IMR-90 (cell line): ENCODE results near the gene RSRC1. TPM values are rescaled to one million over a fixed set of nuclear protein-coding genes. Genes with fewer than 3 reads are reported as not detected.

Experiments
- ATAC-seq: fragments of 200-7000 bp; cut with Tn5 transposase; 2 replicates; pipeline ENCODE4 v1.9.1; 2020; ENCODE audit warnings: low read depth, mild to moderate bottlenecking, moderate library complexity
- BruUV-seq: library from RNA; stranded (reverse); fragments of 400-500 nt; replicated peaks from 2 replicates; lab custom pipeline; 2021; lab: Mats Ljungman, UMichigan
- CTCF ChIA-PET: fragments of 300-600 bp; formaldehyde crosslinking; extraction: SDS; loops from one replicate; lab custom pipeline; 2021; ENCODE audit warnings: antibody characterized with exemption; lab: Yijun Ruan, JAX
- POLR2A ChIA-PET: fragments of 300-600 bp; sonication (Branson Sonifier 250); formaldehyde crosslinking; loops from one replicate; lab custom pipeline; 2022; ENCODE audit warnings: antibody characterized with exemption; ENCODE audit not compliant: unreplicated experiment; lab: Charles Lee
- DNase-seq: peaks from one replicate; pipeline ENCODE4 v3.0.0; 2013
- H2AFZ ChIP-seq: replicated peaks from 2 replicates; pipeline ENCODE3; 2013; ENCODE audit warnings: low read length, mild to moderate bottlenecking; ENCODE audit not compliant: poor library complexity
- H2AK5ac ChIP-seq: 2 replicates; pipeline ENCODE4 v1.6.1; 2013; ENCODE audit warnings: low read depth, low read length, inconsistent platforms
- H2AK9ac ChIP-seq: replicated peaks from 2 replicates; pipeline ENCODE3; 2013; ENCODE audit warnings: mild to moderate bottlenecking, low read depth, low read length, moderate library complexity; ENCODE audit not compliant: poor library complexity
- H2BK120ac ChIP-seq: 2 replicates; pipeline ENCODE4 v1.6.1; 2013; ENCODE audit warnings: low read depth, low read length, inconsistent platforms
- H2BK15ac ChIP-seq: 3 replicates; pipeline ENCODE4 v1.6.1; 2013; ENCODE audit warnings: low read depth, low read length, inconsistent platforms
- H2BK20ac ChIP-seq: 2 replicates; pipeline ENCODE4 v1.6.1; 2013; ENCODE audit warnings: low read depth, mild to moderate bottlenecking, inconsistent platforms, low read length, moderate library complexity
- H2BK5ac ChIP-seq: 2 replicates; pipeline ENCODE4 v1.6.1; 2013; ENCODE audit warnings: mild to moderate bottlenecking, low read depth, low read length, inconsistent platforms; ENCODE audit not compliant: poor library complexity, severe bottlenecking
- H3K14ac ChIP-seq: replicated peaks from 2 replicates; pipeline ENCODE4 v1.6.1; 2013; ENCODE audit warnings: low read depth, low read length, inconsistent platforms
- H3K18ac ChIP-seq: 2 replicates; pipeline ENCODE4 v1.6.1; 2013; ENCODE audit warnings: low read depth, low read length, control low read depth
- H3K23ac ChIP-seq: 2 replicates; pipeline ENCODE4 v1.6.1; 2013; ENCODE audit warnings: low read depth, low read length, inconsistent platforms
- H3K27ac ChIP-seq: 2 replicates; pipeline ENCODE4 v1.5.1; 2013; ENCODE audit warnings: mild to moderate bottlenecking, control low read depth, low read length; ENCODE audit not compliant: insufficient read depth
- H3K27me3 ChIP-seq: 2 replicates; pipeline ENCODE4 v1.6.1; 2013; ENCODE audit warnings: low read length; ENCODE audit not compliant: control insufficient read depth, insufficient read depth
- H3K36me3 ChIP-seq: 2 replicates; pipeline ENCODE4 v1.6.1; 2013; ENCODE audit warnings: low read length, mixed read lengths; ENCODE audit not compliant: control insufficient read depth, insufficient read depth
- H3K4ac ChIP-seq: 2 replicates; pipeline ENCODE4 v1.6.1; 2013; ENCODE audit warnings: low read depth, low read length, inconsistent platforms
- H3K4me1 ChIP-seq: 2 replicates; pipeline ENCODE4 v1.6.1; 2013; ENCODE audit warnings: low read length, mixed read lengths; ENCODE audit not compliant: control insufficient read depth, insufficient read depth
- H3K4me2 ChIP-seq: 2 replicates; pipeline ENCODE4 v1.6.1; 2013; ENCODE audit warnings: low read depth, mild to moderate bottlenecking, control low read depth, low read length, moderate library complexity
- H3K4me3 ChIP-seq: 2 replicates; pipeline ENCODE4 v1.5.1; 2013; ENCODE audit warnings: low read depth, mild to moderate bottlenecking, control low read depth, low read length, moderate library complexity; ENCODE audit not compliant: insufficient read depth
- H3K56ac ChIP-seq: 2 replicates; pipeline ENCODE4 v1.6.1; 2013; ENCODE audit warnings: low read length, inconsistent platforms; ENCODE audit not compliant: insufficient read depth; ENCODE audit errors: extremely low read depth
- H3K79me1 ChIP-seq, 2 experiments: 2 replicates each; pipeline ENCODE4 v1.6.1; 2013; ENCODE audit warnings: low read length in 2 of 2, inconsistent platforms in 1 of 2, low read depth in 1 of 2
- H3K9ac ChIP-seq: 2 replicates; pipeline ENCODE4 v1.6.1; 2013; ENCODE audit warnings: low read depth, low read length, control low read depth
- H3K9me1 ChIP-seq: 2 replicates; pipeline ENCODE4 v1.6.1; 2013; ENCODE audit warnings: low read length, inconsistent platforms; ENCODE audit not compliant: insufficient read depth
- H3K9me3 ChIP-seq: 2 replicates; pipeline ENCODE4 v1.6.1; 2013; ENCODE audit warnings: low read length; ENCODE audit not compliant: control insufficient read depth, insufficient read depth
- H4K20me1 ChIP-seq: 2 replicates; pipeline ENCODE4 v1.6.1; 2013; ENCODE audit warnings: low read length, inconsistent platforms; ENCODE audit not compliant: insufficient read depth
- H4K5ac ChIP-seq: 2 replicates; pipeline ENCODE4 v1.6.1; 2013; ENCODE audit warnings: mild to moderate bottlenecking, low read depth, low read length, control low read depth
- H4K8ac ChIP-seq, 2 experiments: 2 replicates each; pipeline ENCODE4 v1.6.1; 2013; ENCODE audit warnings: low read depth in 2 of 2, low read length in 2 of 2, control low read depth in 1 of 2, inconsistent platforms in 1 of 2
- H4K91ac ChIP-seq: 2 replicates; pipeline ENCODE4 v1.6.1; 2013; ENCODE audit warnings: low read depth, low read length, inconsistent platforms; ENCODE audit not compliant: insufficient read depth
- FOS ChIP-seq: fragments of 150-350 bp; IDR thresholded peaks from 2 replicates; pipeline ENCODE4 v1.6.1; 2016; ENCODE audit warnings: low read depth, low read length
- MAFK ChIP-seq: IDR thresholded peaks from 2 replicates; pipeline ENCODE4 v1.6.1; 2012; ENCODE audit warnings: low read depth, low read length, improper control_type of control experiment
- RAD21 ChIP-seq: IDR thresholded peaks from 2 replicates; pipeline ENCODE4 v1.6.1; 2012; ENCODE audit warnings: low read length, improper control_type of control experiment
- RCOR1 ChIP-seq: IDR thresholded peaks from 2 replicates; pipeline ENCODE4 v1.6.1; 2012; ENCODE audit warnings: mild to moderate bottlenecking, low read length, improper control_type of control experiment; ENCODE audit not compliant: insufficient replicate concordance
- WGBS, 2 experiments: methylation state at CpG; one replicate each; pipeline versions ENCODE4 v1.1.5 to v1.1.7; 2013; ENCODE audit warnings: missing lambda C conversion rate in 2 of 2; ENCODE audit not compliant: insufficient read length in 1 of 2; ENCODE audit errors: extremely low coverage in 2 of 2; 5-methylcytosine and 5-hydroxymethylcytosine counted together
- dilution Hi-C: fragments of 300-500 bp; cut with HindIII; formaldehyde crosslinking; loops from one replicate; pipeline ENCODE4 v1.14.3; 2018; ENCODE audit warnings: low sequenced_read_pairs; ENCODE audit not compliant: unreplicated experiment
- in situ Hi-C: fragments of 300-500 bp; cut with MboI; formaldehyde crosslinking; loops from 3 replicates; pipeline ENCODE4 v1.14.3; 2019; ENCODE audit warnings: low sequenced_read_pairs, inconsistent platforms, mixed read lengths
- intact Hi-C: fragments of 100-400 bp; cut with micrococcal nuclease; formaldehyde crosslinking; loops from 2 replicates; pipeline ENCODE4 v1.10.0; 2022
- polyA plus RNA-seq, 3 experiments: library from polyadenylated mRNA; depleted of rRNA; stranded (reverse); fragments of >200 nt; gene quantifications; 2 replicates each; pipeline ENCODE4 v1.2.3, GENCODE V29; 2012; ENCODE audit warnings: low replicate concordance in 1 of 3
- total RNA-seq: library from RNA; depleted of rRNA; stranded (reverse); fragments of >200 nt; gene quantifications from 2 replicates; pipeline ENCODE4 v1.2.3, GENCODE V29; 2012

RSRC1 gene
- total and polyA plus RNA-seq, 2 of the 4 experiments (the other 2 are of a cell fraction): 3.8 to 41.8 TPM

- dilution Hi-C loops: no loop called here
- Histone ChIP-seq H4K8ac (no peak overlapping the region), H3K27ac (no peak overlapping the region), H3K9me1 (no peaks in the 10 kb centered on the region), H3K14ac (no peak overlapping the region), H2AK9ac (no peak overlapping the region), H3K79me1 (peaks cover 0 to 6% of the 10 kb centered on the region in 2 experiments; a peak in 1 of 4 replicates), H3K4me2 (no peak overlapping the region), H2AFZ (no peak overlapping the region), H3K4me1 (no peaks in the 10 kb centered on the region), H3K56ac (no peak overlapping the region), H3K18ac (no peak overlapping the region), H3K9ac (no peak overlapping the region), H2BK20ac (no peak overlapping the region), H2BK5ac (no peak overlapping the region), H2AK5ac (no peak overlapping the region), H3K36me3 (no peaks in the 10 kb centered on the region), H2BK120ac (no peak overlapping the region), H4K91ac (no peak overlapping the region), H3K23ac (no peak overlapping the region), H2BK15ac (no peak overlapping the region), H3K9me3 (no peaks in the 10 kb centered on the region), H3K4me3 (no peak overlapping the region), H3K27me3 (no peaks in the 10 kb centered on the region), H4K20me1 (no peaks in the 10 kb centered on the region), H4K5ac (no peak overlapping the region), H3K4ac (no peak overlapping the region)
- DNase-seq (no peak), ATAC-seq (no peak)
- ChIA-PET CTCF (interaction anchor here (1.1 to 1.4 kb wide), 2 partner anchors 9 to 93 kb away, joined by 3 read pairs; no protein-coding TSS in a partner anchor), POLR2A (no interaction called here)
- intact Hi-C loops: no loop called here
- TF ChIP-seq FOS: no peak
- TF ChIP-seq RCOR1: no peak
- TF ChIP-seq RAD21: no peak
- no peak for TF ChIP-seq MAFK
- no TSS peak for BruUV-seq
- WGBS, 2 experiments: no CpG with 5 or more reads among the region's 2 CpGs
- in situ Hi-C loops: no loop called here
Measured at GRCh38 chr3:158382479-158382878, 272.6 kb downstream of the RSRC1 start.
